Esophagus squamous epithelium (tissue), 5 donors: ENCODE measurements around the gene CNTNAP2. TPM values are rescaled to one million over a fixed set of nuclear protein-coding genes. Genes with fewer than 3 reads are reported as not detected.

Experiments used
- DNase-seq: peaks from one replicate; lab custom pipeline; 2025; lab: John Stamatoyannopoulos, UW
- H3K27ac ChIP-seq, 4 donors: fragments of 200-600 bp; sonication (generic); one replicate each; pipeline ENCODE4 v1.5.1; 2016 to 2019; ENCODE audit warnings: mild to moderate bottlenecking in 1 of 4
- H3K27me3 ChIP-seq, 4 donors: fragments of 200-600 bp; sonication (generic); 1 replicate in 3 of 4; 2 replicates in 1 of 4; pipeline versions ENCODE4 v1.5.1 to v1.6.0; 2017 to 2021; ENCODE audit warnings: antibody characterized with exemption in 1 of 4
- H3K36me3 ChIP-seq, 3 donors: fragments of 200-600 bp; sonication (generic); one replicate each; pipeline ENCODE4 v1.5.1; 2016 to 2019
- H3K4me1 ChIP-seq, 3 donors: fragments of 200-600 bp; sonication (generic); one replicate each; pipeline ENCODE4 v1.5.1; 2017 to 2019
- H3K4me3 ChIP-seq, 4 donors: fragments of 200-600 bp; sonication (generic); 1 replicate in 3 of 4; 2 replicates in 1 of 4; pipeline ENCODE4 v1.5.1; 2016 to 2019; ENCODE audit warnings: mild to moderate bottlenecking in 2 of 4, moderate library complexity in 1 of 4
- H3K9me3 ChIP-seq, 3 donors: fragments of 200-600 bp; sonication (generic); one replicate each; pipeline ENCODE4 v1.5.1; 2016 to 2019
- POLR2A ChIP-seq, 4 donors: fragments of 450-650 bp; IDR thresholded peaks; one replicate each; pipeline ENCODE4 v1.6.1; 2017; ENCODE audit warnings: antibody characterized with exemption in 4 of 4, mild to moderate bottlenecking in 4 of 4, moderate library complexity in 3 of 4
- WGBS, 2 donors: methylation state at CpG; one replicate each; pipeline ENCODE4 v1.1.5; 2018; 5-methylcytosine and 5-hydroxymethylcytosine counted together
- intact Hi-C: fragments of 100-400 bp; cut with DNase I; formaldehyde crosslinking; loops from one replicate; pipeline ENCODE4 v1.15.0; 2022
- total RNA-seq, 4 donors: library from RNA; depleted of rRNA; stranded (reverse); fragments of >200 nt; gene quantifications; one replicate each; pipeline ENCODE4 v1.1.0, GENCODE V29; 2016
- TF ChIP-seq, protein P1 (sequence below), 6 experiments: fragments of 450-650 bp in 4 of 6; fragments of 200-600 bp in 2 of 6; sonication (generic) in 2 of 6; IDR thresholded peaks; one replicate each; pipeline ENCODE4 v1.5.1; 2016 to 2019; ENCODE audit warnings: antibody characterized with exemption in 6 of 6, mild to moderate bottlenecking in 4 of 6, moderate library complexity in 4 of 6
- donor health status: DM: yes; HTN: yes; CAD: no.

CNTNAP2 gene
- total RNA-seq, 4 donors from 2014 or later: 0.95 to 2.3 (median 1.2) TPM

- Histone ChIP-seq H3K27ac (no peak overlapping the region), H3K36me3 (no peaks in the 10 kb centered on the region), H3K27me3 (no peaks in the 10 kb centered on the region), H3K4me1 (no peaks in the 10 kb centered on the region), H3K9me3 (peaks cover 0 to 6% (median 0%) of the 10 kb centered on the region in 3 donors), H3K4me3 (no peak overlapping the region)
- 76 to 85% methylated on average over 9 of the region's 9 CpGs for WGBS, 2 donors
- no peak for DNase-seq
- TF ChIP-seq, protein P1, sequence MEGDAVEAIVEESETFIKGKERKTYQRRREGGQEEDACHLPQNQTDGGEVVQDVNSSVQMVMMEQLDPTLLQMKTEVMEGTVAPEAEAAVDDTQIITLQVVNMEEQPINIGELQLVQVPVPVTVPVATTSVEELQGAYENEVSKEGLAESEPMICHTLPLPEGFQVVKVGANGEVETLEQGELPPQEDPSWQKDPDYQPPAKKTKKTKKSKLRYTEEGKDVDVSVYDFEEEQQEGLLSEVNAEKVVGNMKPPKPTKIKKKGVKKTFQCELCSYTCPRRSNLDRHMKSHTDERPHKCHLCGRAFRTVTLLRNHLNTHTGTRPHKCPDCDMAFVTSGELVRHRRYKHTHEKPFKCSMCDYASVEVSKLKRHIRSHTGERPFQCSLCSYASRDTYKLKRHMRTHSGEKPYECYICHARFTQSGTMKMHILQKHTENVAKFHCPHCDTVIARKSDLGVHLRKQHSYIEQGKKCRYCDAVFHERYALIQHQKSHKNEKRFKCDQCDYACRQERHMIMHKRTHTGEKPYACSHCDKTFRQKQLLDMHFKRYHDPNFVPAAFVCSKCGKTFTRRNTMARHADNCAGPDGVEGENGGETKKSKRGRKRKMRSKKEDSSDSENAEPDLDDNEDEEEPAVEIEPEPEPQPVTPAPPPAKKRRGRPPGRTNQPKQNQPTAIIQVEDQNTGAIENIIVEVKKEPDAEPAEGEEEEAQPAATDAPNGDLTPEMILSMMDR (IDR thresholded peaks at IDR 0.05): no peak
- no peak for TF ChIP-seq POLR2A (IDR thresholded peaks at IDR 0.05)
- intact Hi-C loops: no loop called here
Measured at GRCh38 chr7:146370171-146370570, 253.6 kb downstream of the CNTNAP2 start.

GRCh38 chr7:146375170-146375569, 258.6 kb downstream of the CNTNAP2 start:
- intact Hi-C loops: no loop called here
- 22 to 29% methylated on average over 2 of the region's 2 CpGs for WGBS, 2 donors
- Histone ChIP-seq H3K9me3 (peaks cover 0 to 6% (median 0%) of the 10 kb centered on the region in 3 donors), H3K27me3 (no peaks in the 10 kb centered on the region), H3K4me3 (no peak overlapping the region), H3K36me3 (no peaks in the 10 kb centered on the region), H3K4me1 (no peaks in the 10 kb centered on the region), H3K27ac (no peak overlapping the region)
- DNase-seq: no peak
- TF ChIP-seq POLR2A (IDR thresholded peaks at IDR 0.05): no peak
- TF ChIP-seq, protein P1 (IDR thresholded peaks at IDR 0.05): no peak

DNA sequence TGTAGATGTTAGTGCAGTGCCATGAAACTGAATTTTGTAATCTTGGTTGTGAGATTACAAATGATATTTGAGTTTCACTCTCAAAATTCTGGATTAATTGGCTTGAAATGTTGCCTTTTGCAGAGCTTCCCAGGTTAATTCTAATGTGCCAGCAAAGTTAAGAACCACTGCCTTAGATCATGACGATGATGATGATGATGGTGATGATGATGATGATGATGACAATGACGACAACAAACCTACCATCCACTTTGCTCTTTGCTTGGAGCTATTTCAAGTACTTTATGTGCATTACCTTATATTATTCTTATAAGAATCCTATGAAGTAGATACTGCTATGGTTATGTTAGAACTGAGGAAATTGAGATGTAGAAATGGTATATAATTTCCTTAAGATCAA, 261.6 kb downstream of the CNTNAP2 start:
- no peak for DNase-seq
- H3K36me3 ChIP-seq: no peaks in the 10 kb centered on the region
- H3K4me3 ChIP-seq: no peak overlapping the region
- TF ChIP-seq POLR2A (IDR thresholded peaks at IDR 0.05): no peak
- TF ChIP-seq, protein P1 (IDR thresholded peaks at IDR 0.05): no peak
- H3K9me3 ChIP-seq: no peaks in the 10 kb centered on the region
- 68% methylated on average over 2 of the region's 2 CpGs for WGBS, 2 donors
- intact Hi-C loops: no loop called here
- no peaks in the 10 kb centered on the region for H3K4me1 ChIP-seq
- no peaks in the 10 kb centered on the region for H3K27me3 ChIP-seq
- H3K27ac ChIP-seq: no peak overlapping the region

GRCh38 chr7:146387140-146387539, 270.5 kb downstream of the CNTNAP2 start:
- no peaks in the 10 kb centered on the region for H3K27me3 ChIP-seq
- TF ChIP-seq, protein P1 (IDR thresholded peaks at IDR 0.05): no peak
- TF ChIP-seq POLR2A (IDR thresholded peaks at IDR 0.05): no peak
- no peak for DNase-seq
- 90 to 100% methylated on average over 1 of the region's 1 CpG for WGBS, 2 donors
- H3K27ac ChIP-seq: no peak overlapping the region
- no peaks in the 10 kb centered on the region for H3K4me1 ChIP-seq
- no peaks in the 10 kb centered on the region for H3K36me3 ChIP-seq
- no peaks in the 10 kb centered on the region for H3K9me3 ChIP-seq
- intact Hi-C loops: no loop called here
- H3K4me3 ChIP-seq: no peak overlapping the region

DNA sequence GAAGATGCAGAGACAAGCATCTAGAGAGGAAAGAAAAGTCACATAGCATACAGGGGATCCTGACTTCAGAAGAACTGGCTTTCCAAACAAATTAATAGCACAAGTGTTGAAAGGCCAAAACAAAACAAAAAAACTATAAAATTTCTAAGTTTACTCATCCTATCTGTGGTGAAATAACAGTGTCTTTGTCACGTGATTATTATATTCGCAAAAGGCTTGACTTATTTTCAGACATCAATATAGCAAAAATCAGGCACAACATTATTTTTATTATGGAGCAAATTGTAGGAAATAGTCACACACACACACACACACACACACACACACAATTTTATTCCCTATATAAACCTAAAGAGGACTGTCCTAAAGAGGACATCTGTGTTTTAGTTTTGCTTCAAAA, 272.3 kb downstream of the CNTNAP2 start:
- Histone ChIP-seq H3K9me3 (no peaks in the 10 kb centered on the region), H3K27me3 (no peaks in the 10 kb centered on the region), H3K36me3 (no peaks in the 10 kb centered on the region), H3K4me1 (no peaks in the 10 kb centered on the region), H3K4me3 (no peak overlapping the region), H3K27ac (no peak overlapping the region)
- 60 to 68% methylated on average over 2 of the region's 2 CpGs for WGBS, 2 donors
- intact Hi-C loops: no loop called here
- DNase-seq: no peak
- no peak for TF ChIP-seq POLR2A (IDR thresholded peaks at IDR 0.05)
- TF ChIP-seq, protein P1 (IDR thresholded peaks at IDR 0.05): no peak
